Measurements from ENCODE around the gene LRRC19. TPM values are rescaled to one million over a fixed set of nuclear protein-coding genes. Genes with fewer than 3 reads are reported as not detected.

Gene LRRC19
- total RNA-seq, 4 donors from 2014 or later = 6.6 to 102 (median 54.4) TPM

GRCh38 chr9:26949637-26950069 is 55.8 kb downstream of the LRRC19 start:
- Histone ChIP-seq H3K4me3 (no peak overlapping the region), H3K27ac (no peak overlapping the region), H3K9me3 (no peaks in the 10 kb centered on the region), H3K4me1 (peaks cover 0 to 21% (median 8%) of the 10 kb centered on the region in 4 donors), H3K27me3 (no peaks in the 10 kb centered on the region), H3K36me3 (no peaks in the 10 kb centered on the region)
- DNase-seq = no peak
- TF ChIP-seq POLR2A (IDR thresholded peaks at IDR 0.05) = no peak
- no peak for TF ChIP-seq CTCF (IDR thresholded peaks at IDR 0.05)

GRCh38 chr9:26947736-26948135 is 57.7 kb downstream of the LRRC19 start:
- H3K9me3 ChIP-seq = no peaks in the 10 kb centered on the region
- H3K36me3 ChIP-seq = no peaks in the 10 kb centered on the region
- no peaks in the 10 kb centered on the region for H3K27me3 ChIP-seq
- peak overlapping the region; percentile 88 to 98 (median 97) for H3K27ac ChIP-seq
- DNase-seq = no peak
- TF ChIP-seq CTCF (IDR thresholded peaks at IDR 0.05) (no peak), POLR2A (IDR thresholded peaks at IDR 0.05) (no peak)
- peaks cover 0 to 30% (median 8%) of the 10 kb centered on the region in 4 donors for H3K4me1 ChIP-seq
- peak overlapping the region; percentile 82 to 97 (median 90) for H3K4me3 ChIP-seq

GRCh38 chr9:26946753-26947727 is 58.4 kb downstream of the LRRC19 start, which contains the start of gene PLAA:
TSS of gene PLAA (minus strand) at chr9:26947242. CDS start at chr9:26947045, 197 bp downstream.
- DNase-seq = peak; percentile 87 to 95 (median 93)
- Histone ChIP-seq H3K4me1 (peaks cover 0 to 30% (median 8%) of the 10 kb centered on the region in 4 donors), H3K4me3 (peak within 1 kb of the TSS; percentile 82 to 97 (median 90)), H3K27ac (peak within 1 kb of the TSS; percentile 88 to 98 (median 97)), H3K36me3 (no peaks in the 10 kb centered on the region), H3K9me3 (no peaks in the 10 kb centered on the region), H3K27me3 (no peaks in the 10 kb centered on the region)
- peak; percentile 43 to 58 for TF ChIP-seq POLR2A (IDR thresholded peaks at IDR 0.05)
- TF ChIP-seq CTCF (IDR thresholded peaks at IDR 0.05) = peak in 3 of 6 experiments; percentile 26 to 58 (median 50)

- H3K4me1 ChIP-seq = peaks cover 0 to 38% (median 8%) of the 10 kb centered on the region in 4 donors
- no peak for TF ChIP-seq CTCF (IDR thresholded peaks at IDR 0.05)
- TF ChIP-seq POLR2A (IDR thresholded peaks at IDR 0.05) = no peak
These were observed 59.9 kb downstream of the LRRC19 start for GRCh38 chr9:26945591-26945990.

More at GRCh38 chr9:26945591-26945990, 59.9 kb downstream of the LRRC19 start:
- H3K9me3 ChIP-seq = no peaks in the 10 kb centered on the region
- H3K27ac ChIP-seq = no peak overlapping the region
- DNase-seq = no peak
- H3K4me3 ChIP-seq = peak overlapping the region in 2 of 4 donors; percentile 92 to 97
- no peaks in the 10 kb centered on the region for H3K36me3 ChIP-seq
- no peaks in the 10 kb centered on the region for H3K27me3 ChIP-seq

Other genes starting within 250 kb of the LRRC19 start
- gene CAAP1, start 112.9 kb downstream of the LRRC19 start, total RNA-seq = 10 to 100 TPM; 16.5 to 47.0 (median 24.7) TPM
- 10 to 100 TPM; 16.3 to 30.5 (median 22.8) TPM for gene PLAA, start 58.4 kb downstream of the LRRC19 start, total RNA-seq
- 10 to 100 TPM in 1 of 4 donors, 1 to 10 TPM in 3; 7.7 to 26.4 (median 8.7) TPM for gene IFT74, start 49.3 kb downstream of the LRRC19 start, total RNA-seq
- 10 to 100 TPM in 1 of 4 donors, 1 to 10 TPM in 3; 3.0 to 22.3 (median 4.3) TPM for gene TEK, start 103.6 kb upstream of the LRRC19 start, total RNA-seq